ENCODE data around the gene PLPP1.

GRCh38 chr5:55402199-55402598 lies 132.6 kb downstream of the PLPP1 start:
- no peak for TF ChIP-seq EZH2 (optimal IDR thresholded peaks at IDR 0.05; ENCODE audit: low read depth, low read length)
- TF ChIP-seq CTCF (IDR thresholded peaks at IDR 0.05; ENCODE audit: low read length), result peak; percentile 21; the same call in 1 of the 2 replicates
- TF ChIP-seq EZH2phosphoT487 (IDR thresholded peaks at IDR 0.05; ENCODE audit: low read length), result no peak
